HG02571 (cell line): ENCODE data around the gene UTP25.
"Not testable (repeated sequence)": the region's sequence is repeated elsewhere in the genome, so short reads cannot be mapped to it uniquely, and the experiment has no call there.

Experiments used
- ATAC-seq: cut with Tn5 transposase; IDR thresholded peaks from one replicate; pipeline ENCODE4 v1.9.1; 2021; ENCODE audit warnings: mild to moderate bottlenecking, moderate library complexity; ENCODE audit not compliant: unreplicated experiment

The UTP25 gene

DNA sequence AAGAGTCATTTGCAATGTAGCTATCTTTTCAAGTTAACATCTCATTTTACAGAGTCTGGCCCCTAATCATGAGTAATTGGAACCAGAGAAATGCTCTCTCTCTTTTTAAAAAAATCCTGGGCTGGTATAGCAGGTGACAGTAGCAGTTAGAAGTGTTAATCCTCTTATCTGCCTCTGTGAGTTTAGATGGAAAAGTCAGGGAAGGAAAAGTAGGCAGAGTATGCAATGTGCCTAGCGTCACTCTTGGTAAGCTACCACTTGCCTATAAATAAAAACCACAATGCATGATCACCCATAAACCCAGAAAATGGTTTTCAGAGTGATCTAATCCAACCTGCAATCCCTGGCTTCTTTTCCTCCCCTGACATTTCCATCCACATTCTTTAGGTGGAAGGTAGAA is 43.2 kb downstream of the UTP25 start:
- no peak for ATAC-seq

DNA sequence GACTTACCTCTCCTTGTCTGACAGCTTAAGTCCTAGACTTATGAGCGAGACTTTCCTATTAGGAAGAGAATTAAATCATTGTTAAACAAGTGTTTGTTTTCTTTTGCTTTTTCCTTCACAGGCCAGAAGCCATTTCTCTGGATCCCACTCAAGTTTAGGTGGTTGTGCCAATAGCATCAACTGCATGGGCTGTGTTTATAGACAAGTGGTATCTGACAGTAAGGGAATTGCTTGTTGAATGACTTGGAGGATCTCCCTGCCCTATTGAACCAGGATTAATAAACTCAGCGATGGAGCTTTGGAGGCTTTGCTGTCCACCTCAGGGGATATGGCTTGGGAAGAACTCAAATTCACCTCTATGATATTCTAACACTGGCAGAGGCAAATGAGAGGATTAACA is 43.7 kb downstream of the UTP25 start:
- ATAC-seq: no peak

DNA sequence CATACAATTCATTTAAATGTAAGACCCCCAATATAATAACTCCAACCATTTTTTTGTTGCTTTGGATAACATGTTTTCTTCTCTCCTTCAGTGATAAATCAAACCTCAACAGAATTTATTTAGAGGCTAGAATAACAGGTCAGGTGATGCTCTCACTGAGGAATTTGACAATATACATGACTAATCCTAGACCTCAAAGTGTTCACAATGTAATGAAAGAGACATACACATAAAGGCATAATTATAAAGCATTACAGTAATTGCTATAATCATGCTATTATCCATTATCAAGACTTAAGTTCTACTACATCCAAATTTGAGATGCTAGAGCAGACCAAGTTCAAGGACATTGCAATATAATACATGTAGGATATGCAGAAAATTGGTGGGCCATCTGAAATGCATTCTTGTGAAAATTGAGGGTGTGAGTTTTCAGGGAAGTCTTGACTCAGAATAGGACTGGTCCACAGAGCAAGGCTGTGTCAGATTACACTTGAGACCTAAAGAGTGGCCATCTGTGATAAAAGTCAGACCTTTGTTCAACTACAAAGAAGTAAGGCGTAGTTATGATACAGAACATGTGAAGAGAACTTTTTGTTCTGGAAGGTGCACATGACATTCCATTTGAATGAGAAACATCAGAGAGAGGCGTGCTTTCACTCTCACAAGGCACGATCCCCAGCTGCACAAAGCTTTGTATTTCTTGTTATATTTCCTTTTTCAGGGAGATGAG is 45.5 kb downstream of the UTP25 start:
- ATAC-seq: no peak

DNA sequence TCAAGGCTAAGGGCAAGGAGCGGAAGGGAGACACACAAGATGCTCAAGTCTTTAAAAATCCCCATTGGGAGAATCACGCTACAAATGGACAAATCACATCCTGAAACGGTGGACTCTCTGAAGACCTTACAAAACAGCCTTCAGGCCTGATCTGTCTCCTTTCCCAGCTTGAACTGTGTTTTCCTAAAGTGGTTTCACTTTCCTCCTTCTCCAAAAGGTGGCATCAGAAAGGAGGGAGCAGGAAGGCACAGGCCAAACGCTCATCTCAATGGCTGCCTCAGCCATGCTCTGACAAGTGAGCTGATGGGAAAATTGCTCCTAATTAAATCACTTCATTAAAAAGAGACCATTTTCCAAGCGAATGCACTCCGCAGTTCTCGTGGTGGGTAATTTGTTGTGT is 47.7 kb downstream of the UTP25 start:
- no peak for ATAC-seq

DNA sequence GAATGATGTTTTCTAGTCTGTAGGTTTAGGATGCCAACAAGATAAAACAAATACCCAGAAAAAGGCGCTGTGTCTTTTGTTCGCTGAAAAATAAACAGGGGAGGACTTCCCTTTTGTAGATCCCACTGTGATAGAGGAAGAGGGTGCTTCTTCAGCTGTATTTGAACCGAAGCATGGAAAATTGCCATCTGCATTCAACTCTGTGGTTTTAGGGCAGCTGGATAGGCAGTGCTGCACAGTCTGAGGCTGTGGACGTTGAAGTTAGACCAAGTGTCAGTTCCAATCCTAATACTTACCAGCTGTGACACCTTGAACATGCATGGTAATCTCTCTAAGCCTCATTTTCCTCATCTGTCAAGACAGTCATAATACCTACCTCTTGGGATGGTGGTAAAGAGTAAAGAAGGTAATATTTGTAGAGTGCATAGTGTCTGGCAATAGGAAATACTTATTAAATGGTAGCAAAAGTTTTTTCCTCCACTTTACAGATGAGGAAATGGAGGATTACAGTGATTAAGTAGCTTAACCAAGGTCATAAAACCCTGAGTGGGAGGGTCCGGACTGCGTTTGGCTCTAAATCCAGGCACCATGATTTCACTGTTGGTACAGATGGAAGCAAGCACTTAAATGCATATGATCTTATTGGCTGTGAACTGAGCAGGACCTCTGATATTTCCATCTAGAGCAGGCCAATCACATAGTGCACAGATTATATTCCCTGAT is 48.5 kb downstream of the UTP25 start:
- ATAC-seq: no peak

DNA sequence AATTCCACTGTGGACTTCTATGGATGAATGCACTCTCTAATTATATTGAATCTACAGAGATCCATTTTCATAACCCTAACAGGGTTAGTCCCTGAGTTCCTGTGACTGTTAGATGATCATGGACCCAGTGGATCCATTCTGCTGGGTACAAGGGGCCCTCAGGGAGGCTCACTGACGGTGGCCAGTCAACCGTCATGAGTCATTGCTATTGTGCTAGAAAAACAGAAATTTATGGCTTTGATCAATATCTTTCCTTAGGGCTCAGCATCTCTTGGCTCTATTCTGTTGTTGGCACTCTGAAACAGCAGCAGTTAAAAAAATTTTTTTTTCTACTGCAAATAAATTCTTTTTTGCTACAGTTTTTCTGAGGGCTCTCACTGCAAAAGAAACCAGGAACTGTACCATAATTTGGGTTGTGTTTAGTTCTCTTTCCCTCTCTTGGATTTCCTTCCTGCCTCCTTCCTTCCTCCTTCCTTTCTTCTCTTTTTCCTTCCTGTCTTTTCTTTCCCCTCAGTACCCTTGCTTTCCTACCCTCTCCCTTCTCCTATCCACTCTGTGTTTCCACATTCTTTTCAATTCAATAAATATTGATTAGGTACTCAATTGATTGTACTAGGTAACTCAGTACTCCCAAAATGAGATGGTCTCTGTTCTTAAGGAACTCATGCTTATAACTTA is 49.5 kb downstream of the UTP25 start:
- no peak for ATAC-seq

DNA sequence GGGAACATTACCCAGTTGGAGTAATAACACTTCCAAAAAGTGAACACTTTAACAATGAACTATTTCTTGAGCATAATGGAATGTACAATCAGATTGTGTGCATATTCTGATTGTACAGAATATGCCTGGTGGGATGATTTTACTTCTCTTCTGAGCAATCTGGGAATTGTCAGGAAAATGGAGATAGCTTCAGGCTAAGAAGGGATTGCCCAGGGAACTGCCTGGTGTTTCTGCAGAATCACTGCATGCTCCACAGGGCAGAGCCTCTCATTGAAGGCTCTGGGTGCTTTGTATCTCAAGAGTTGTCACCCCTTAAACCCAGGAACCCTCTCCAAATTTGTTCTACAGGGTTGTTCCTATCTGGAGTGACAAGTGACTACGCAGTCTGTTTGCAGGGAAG is 51.2 kb downstream of the UTP25 start:
- ATAC-seq: no peak

DNA sequence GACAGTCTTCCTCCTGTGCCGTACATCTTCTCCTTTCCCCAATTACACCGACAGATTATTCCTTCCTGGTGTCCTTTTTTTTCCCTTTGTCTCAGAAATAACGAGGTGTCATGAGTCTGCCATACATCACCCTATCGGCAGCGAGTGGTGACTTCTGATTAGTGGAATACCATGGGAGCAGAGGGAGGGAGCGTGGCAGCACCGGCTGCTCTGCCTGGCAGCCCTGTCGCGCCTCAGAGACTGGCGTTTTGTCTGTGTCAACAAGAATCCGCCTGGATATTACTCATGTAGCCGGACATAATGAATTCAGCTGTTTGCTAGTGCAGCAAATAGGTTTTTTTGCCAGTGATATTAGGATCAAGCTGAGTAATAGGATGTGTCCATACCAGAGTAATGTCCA is 51.8 kb downstream of the UTP25 start:
- no peak for ATAC-seq

DNA sequence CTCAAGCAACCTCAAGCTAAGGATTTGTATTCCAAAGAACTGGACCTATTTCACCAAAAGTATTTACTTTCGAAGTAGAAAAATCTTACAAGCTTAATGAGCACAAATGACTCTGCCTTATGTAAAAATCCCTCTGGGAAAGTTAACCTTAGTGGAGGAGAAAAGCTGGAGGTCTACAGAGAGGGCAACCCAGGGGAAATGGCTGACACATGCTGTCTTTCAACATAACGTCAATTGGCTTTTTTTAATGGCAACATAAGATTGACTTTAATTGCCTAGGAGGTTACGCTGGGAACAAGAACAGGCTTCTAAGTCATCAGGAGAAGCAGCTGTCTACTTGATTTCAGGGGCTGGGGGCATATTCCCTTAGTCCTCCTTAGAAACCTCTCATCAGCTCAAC is 52.3 kb downstream of the UTP25 start:
- no peak for ATAC-seq

DNA sequence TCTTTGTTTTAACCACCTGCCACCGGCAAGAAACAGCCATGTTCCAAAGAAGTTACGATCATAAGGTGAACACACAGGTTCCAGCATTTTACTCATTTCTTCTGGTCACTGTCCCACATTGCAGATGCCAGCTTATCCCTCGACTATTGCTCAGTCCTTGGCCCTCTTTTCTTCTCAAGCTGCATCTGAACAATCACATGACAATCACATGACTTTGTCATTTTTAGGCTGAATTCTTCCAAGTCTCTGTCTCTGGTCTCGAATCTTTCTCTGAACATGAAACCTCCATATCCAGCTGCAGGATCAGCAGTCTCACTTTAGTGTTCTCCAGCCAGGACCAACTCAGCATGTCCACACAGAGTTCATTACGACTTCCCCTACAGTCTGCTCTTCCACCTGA is 53.8 kb downstream of the UTP25 start:
- ATAC-seq: no peak

DNA sequence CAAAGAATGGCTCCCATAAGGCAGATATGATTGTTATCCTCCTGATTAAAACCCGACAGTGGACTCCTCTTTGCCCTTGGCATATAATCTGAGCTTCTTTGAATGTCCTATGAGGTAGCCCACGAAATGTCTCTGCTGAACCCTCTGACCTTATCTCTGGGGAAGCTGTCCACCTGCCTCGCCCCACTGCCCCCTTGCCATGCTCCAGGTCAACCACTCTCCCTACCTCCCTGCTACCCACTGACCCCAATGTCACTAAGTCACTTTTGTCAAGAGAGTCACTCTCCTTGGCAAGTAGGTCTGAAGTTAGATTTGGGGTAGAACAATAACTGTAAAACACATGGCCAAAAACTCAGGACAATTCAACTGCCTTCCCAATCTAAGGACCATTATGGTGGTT is 54.5 kb downstream of the UTP25 start:
- ATAC-seq: no peak

DNA sequence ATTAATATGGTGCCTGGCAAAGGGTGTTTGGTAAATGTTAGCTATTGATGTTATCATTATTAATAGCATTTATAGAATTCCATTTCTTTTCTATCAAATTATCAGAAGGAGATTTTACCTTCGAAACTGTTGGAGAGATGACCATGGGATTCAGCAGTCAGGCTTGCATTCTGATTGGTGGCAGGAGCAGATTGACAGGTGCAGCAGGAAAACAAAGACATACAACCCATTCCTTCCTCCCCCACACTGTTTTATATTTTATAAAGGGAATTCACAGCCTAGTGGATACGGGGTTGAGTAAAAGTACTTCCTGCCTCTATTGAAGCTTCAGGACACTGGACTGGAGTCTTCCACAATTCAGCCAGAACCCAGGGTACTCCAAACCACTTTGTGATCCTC is 55.2 kb downstream of the UTP25 start:
- no peak for ATAC-seq

DNA sequence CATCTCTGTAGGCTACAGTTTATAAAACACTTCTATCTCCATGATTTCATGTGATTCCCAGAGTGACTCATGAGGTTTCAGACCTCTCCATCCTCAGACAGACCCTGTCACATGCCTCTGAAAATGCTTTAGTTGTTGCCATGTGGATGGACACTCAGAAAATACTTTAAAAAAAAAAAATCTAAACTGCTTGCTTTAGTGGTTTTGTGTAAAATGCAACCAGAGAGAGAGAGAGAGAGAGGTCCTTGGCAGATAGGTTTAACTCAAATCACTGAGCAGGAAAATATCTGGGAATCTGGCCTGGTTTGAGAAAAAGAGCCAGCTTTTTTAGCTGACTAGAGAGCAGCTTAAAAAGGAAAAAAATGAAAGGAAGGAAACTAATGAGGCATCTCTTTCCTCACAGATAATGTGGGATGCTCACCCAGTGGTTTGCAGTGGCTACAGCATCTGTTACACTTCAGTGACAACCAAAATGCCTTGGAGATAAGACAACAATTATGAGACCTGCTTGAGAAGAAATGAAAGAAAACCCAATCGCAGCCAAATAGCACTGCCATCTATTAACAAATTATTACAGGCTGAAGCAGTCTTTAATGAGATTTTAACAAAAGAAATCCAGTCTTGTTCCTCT is 55.7 kb downstream of the UTP25 start:
- no peak for ATAC-seq

DNA sequence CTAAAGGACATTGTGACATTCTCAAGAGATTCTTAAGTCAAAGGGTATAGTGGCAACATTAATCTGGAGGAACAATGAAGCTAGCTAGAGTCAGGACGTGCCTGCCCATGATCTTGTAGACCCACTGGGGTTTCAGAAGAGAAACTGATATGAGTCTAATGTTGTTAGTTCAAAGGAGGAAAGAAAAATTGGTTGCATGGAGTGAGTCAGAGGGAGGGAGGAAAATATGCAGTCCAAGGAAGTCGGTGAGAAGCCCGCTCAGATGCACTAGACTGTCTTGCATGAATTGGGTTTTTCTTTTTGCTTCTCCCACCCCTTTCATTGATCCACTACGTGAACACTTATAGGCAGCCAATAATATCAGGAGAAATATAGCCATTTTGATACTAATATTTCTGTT is 56.5 kb downstream of the UTP25 start:
- no peak for ATAC-seq

DNA sequence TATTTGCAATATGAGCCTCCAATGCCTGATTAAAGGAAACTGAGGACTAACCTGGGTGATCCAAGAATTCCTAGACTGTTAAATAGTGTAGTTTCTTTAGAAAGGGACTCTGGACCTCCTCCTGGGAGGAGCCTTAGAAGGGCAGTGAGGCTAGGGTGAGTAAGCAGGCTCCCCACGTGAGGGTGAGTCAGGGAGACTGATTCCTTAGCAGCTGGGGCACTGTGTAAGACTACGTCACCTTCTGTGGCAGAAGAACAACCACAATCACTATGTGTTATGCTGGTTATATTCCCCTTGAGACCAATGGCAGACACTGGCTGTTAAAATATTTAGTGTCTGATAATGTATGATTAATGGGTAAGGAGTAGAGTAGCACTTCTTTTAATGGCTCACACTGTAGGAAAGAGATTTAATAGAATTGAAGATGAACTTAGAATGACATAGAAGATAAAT is 56.9 kb downstream of the UTP25 start:
- ATAC-seq: peak; percentile 94

DNA sequence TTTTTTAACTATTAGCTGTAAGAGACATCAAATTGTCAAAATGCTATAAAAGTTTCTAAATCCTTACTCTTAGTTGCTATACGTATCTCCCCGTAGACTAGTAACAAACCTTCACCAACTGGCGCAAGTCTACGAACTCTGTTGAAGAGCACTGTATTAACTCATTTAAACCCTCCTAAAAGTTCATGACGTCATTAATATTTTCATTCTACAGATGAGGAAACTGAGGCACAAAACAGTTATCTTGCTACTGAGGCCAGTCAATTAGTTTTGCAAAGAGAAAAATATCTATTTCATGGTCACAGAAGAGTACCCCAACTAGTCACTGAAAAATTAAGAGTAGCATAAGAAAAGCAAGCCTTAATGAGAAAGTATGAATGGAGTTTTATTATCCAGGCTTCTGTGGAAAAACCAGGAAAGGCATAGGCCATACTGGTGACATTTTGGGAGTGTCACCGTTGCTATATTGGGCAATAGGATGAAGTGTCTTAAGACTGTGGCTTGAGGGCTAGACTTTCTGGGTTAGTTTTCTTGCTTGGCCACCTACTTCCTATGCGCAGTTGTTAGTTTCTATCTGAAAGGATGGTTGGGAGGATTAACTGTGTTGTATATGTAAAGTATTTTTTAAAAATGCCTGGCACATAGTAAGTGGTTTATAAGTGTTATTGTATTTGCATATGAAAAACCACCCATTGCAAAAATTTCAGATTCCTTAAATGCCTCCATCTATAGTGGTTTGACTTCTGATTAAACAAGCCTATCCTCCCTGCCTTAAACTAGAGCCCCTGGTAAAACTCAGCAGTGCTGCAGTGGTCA is 57.8 kb downstream of the UTP25 start:
- ATAC-seq: no peak

DNA sequence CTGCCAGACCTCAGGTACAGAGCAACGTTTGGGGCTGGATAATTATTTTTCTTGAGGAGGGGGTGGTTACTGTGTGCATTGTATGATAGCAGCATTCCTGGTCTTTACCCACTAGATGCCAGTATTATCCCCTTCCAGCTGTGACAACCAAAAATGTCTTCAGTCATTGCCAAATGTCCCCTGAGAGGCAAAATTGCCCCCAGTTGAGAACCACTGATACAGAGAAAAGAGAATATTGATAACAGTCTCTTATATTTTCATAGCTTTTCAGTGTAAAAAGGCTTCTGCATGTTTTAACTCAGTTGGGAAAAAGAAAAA is 58.4 kb downstream of the UTP25 start:
- no peak for ATAC-seq

DNA sequence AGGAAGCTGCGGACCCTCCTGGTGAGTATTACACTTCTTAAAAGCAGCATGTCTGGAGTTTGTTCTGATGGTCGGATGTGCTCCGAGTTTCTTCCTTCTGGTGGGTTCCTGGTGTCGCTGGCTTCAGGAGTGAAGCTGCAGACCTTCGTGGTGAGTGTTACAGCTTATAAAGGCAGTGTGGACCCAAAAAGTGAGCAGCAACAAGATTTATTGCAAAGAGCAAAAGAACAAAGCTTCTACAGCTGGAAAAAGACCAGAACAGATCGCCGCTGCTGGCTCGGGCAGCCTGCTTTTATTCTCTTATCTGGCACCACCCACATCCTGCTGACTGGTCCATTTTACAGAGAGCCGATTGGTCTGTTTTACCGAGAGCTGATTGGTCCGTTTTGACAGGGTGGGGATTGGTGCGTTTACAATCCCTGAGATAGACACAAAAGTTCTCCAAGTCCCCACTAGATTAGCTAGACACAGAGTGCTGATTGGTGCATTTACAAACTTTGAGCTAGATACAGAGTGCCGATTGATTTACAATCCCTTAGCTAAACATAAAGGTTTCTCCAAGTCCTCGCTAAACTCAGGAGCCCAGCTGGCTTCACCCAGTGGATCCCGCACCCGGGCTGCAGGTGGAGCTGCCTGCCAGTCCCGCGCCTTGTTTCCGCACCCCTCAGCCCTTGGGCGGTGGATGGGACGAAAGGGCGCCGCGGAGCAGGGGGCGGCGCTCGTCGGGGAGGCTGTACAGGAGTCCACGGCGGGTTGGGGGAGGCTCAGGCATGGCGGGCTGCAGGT is 60.7 kb downstream of the UTP25 start:
- not testable (repeated sequence) for ATAC-seq

DNA sequence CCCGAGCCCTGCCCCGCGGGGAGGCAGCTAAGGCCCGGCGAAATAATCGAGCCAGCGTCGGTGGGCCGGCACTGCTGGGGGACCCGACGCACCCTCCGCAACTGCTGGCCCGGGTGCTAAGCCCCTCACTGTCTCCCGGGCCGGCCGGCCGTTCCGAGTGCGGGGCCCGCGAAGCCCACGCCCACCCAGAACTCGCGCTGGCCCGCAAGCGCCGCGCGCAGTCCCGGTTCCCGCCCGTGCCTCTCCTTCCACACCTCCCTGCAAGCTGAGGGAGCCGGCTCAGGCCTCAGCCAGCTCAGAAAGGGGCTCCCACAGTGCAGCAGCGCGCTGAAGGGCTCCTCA is 61.3 kb downstream of the UTP25 start:
- ATAC-seq: no peak

DNA sequence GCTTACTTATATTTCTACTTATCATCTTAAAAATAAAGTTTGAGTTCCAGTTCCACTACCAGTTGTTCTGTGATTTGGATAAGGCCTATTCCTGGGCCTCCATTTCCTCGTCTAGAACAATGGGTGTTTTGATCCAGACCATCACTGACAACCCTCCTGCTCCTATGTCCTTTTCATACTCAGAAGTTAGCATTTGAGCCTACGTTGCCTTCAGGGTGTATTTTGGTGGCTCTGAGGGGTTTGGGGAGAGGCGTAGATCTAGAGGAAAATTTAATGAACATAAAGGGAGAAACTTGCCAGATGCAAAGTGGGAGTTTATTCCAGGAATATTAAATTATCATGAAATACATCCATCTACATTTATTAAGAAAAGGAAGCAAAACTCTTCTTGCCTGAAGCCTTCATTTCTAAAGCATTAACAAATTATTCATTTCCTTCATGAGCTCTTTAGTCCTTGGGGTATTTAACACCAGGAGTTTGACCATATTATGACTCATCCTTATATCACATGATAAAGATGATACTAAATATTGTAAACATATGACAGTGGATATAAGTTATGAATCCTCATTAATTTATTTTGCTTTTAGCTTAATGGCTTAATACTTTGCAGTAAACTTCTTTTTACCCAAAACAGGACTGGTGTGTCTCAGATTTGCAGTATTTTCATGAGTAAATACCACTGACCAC is 63.0 kb downstream of the UTP25 start:
- no peak for ATAC-seq
